Dendritic cell treated with granulocyte-macrophage colony-stimulating factor and Interleukin-4, amounts not matched to agents 40 ng/mL and 50 ng/mL, for 4 days (primary cell): ENCODE results near the gene EFNA2.
A peak's percentile ranks its signal among the peaks of the same experiment; 100 is the strongest.
"Not testable (repeated sequence)": the region's sequence is repeated elsewhere in the genome, so short reads cannot be mapped to it uniquely, and the experiment has no call there.

Experiments
- H3K27ac Mint-ChIP-seq: one replicate; pipeline ENCODE4 v1.8.0; 2022; ENCODE audit warnings: mild to moderate bottlenecking, mixed read lengths
- H3K27me3 Mint-ChIP-seq: one replicate; pipeline ENCODE4 v1.8.0; 2022; ENCODE audit warnings: mild to moderate bottlenecking, mixed read lengths
- H3K36me3 Mint-ChIP-seq: one replicate; pipeline ENCODE4 v1.8.0; 2022; ENCODE audit warnings: low read depth, mixed read lengths
- H3K4me1 Mint-ChIP-seq: one replicate; pipeline ENCODE4 v1.8.0; 2022; ENCODE audit warnings: low read depth, mixed read lengths
- H3K4me3 Mint-ChIP-seq: one replicate; pipeline ENCODE4 v1.8.0; 2022; ENCODE audit warnings: mild to moderate bottlenecking, moderate library complexity, mixed read lengths
- H3K9me3 Mint-ChIP-seq: one replicate; pipeline ENCODE4 v1.8.0; 2022; ENCODE audit warnings: mixed read lengths
- intact Hi-C: fragments of 100-400 bp; cut with micrococcal nuclease; formaldehyde crosslinking; loops from one replicate; pipeline ENCODE4 v1.15.0; 2022

Gene EFNA2

DNA sequence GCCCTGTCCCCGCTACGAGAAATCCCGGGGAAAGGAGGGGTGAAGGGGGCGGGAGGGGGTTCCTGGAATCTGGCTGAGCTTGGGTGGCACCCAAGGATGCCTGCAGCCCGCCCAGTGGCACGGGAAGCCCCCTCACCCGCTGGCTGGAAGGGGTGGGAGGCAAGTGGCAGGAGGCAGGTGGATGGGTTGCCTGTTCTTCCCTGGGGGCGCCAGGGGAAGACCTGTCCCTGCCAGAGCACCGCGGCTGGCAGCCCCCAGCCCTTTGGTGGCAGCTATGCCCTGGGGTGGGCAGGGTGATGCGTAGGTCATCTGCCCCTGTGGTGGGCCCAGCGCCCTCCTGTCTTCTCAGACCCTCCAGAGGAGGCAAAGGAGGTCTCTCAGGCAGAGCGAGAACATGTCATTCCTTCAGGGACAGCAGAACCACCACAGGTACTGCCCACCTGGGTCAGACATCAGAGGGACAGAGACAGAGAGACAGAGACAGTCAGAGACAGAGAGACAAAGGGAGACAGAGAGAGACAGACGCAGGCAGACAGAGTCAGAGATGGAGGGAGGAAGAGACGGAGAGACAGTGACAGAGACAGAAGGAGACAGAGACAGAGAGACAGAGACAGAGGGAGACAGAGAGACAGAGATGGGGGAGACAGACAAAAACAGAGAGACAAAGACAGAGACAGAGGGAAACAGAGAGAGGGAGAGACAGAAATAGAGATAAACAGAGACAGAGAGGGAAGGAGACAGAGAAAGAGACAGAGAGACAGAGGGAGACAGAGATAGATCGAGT is 36.7 kb downstream of the EFNA2 start:
- Mint-ChIP-seq H3K27ac (no peak overlapping the region), H3K4me3 (no peak overlapping the region), H3K4me1 (peaks cover 6% of the 10 kb centered on the region), H3K36me3 (no peaks in the 10 kb centered on the region), H3K27me3 (peaks cover 69% of the 10 kb centered on the region), H3K9me3 (no peaks in the 10 kb centered on the region)
- intact Hi-C loops = no loop called here

DNA sequence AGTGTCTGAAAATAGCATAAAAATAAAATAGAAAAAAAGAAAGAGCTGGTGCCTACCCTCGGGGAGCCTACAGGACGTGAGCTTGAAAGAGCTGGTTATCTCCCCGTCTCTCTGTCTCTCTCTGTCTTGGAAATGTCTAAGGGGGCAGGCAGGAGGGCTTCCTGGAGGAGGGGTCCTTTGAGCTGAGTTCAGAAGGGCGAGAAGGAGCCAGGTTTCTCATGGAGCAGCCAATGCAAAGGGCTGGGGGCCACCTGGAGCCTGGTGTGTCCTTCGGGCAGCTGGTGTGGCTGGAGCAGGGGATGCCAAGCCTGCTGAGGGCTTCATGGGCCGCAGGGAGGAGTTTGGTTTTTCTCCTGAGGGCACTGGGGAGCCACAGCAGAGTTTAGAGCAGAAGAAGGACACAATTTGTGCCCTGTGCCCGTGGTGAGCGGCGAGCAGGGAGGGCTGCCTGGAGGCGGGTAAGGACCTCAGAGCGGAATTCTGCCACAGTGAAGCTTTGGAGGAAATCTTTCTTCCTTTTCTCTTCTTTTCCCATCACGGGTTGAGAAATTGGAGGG is 38.7 kb downstream of the EFNA2 start:
- H3K27me3 Mint-ChIP-seq = peaks cover 55% of the 10 kb centered on the region
- H3K36me3 Mint-ChIP-seq = no peaks in the 10 kb centered on the region
- intact Hi-C loops = no loop called here
- no peak overlapping the region for H3K27ac Mint-ChIP-seq
- H3K9me3 Mint-ChIP-seq = no peaks in the 10 kb centered on the region
- H3K4me1 Mint-ChIP-seq = peaks cover 6% of the 10 kb centered on the region
- H3K4me3 Mint-ChIP-seq = no peak overlapping the region

GRCh38 chr19:1324806-1325567 is 39.3 kb downstream of the EFNA2 start:
- no peaks in the 10 kb centered on the region for H3K36me3 Mint-ChIP-seq
- no peak overlapping the region for H3K27ac Mint-ChIP-seq
- peaks cover 6% of the 10 kb centered on the region for H3K4me1 Mint-ChIP-seq
- H3K27me3 Mint-ChIP-seq = peaks cover 50% of the 10 kb centered on the region
- H3K9me3 Mint-ChIP-seq = no peaks in the 10 kb centered on the region
- H3K4me3 Mint-ChIP-seq = peak overlapping the region; percentile 11
- intact Hi-C loops = no loop called here

DNA sequence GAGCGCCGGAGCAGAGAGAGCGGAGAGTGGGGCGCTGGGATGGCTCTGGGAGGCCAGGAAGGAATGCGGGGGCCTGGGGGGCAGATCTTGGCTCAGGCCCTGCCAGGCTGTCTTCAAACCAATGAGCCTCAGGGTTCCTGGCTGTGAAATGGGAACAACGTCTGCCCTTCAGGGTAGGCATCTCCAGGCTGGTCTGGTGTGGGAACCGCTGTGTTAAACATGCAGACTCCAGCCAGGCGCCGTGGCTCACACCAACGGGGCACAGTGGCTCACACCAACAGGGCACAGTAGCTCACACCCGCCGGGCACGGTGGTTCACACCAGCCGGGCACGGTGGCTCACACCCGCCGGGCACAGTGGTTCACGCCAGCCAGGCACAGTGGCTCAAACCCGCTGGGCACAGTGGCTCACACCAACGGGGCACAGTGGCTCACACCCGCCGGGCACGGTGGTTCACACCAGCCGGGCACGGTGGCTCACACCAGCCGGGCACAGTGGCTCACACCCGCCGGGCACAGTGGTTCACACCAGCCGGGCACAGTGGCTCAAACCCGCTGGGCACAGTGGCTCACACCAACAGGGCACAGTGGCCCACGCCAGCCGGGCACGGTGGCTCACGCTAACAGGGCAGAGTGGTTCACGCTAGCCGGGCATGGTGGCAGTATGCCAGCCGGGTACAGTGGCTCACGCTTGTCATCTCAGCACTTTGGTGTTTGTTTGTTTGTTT is 40.1 kb downstream of the EFNA2 start:
- no peaks in the 10 kb centered on the region for H3K9me3 Mint-ChIP-seq
- H3K27ac Mint-ChIP-seq = no peak overlapping the region
- peak overlapping the region; percentile 11 for H3K4me3 Mint-ChIP-seq
- H3K27me3 Mint-ChIP-seq = peaks cover 54% of the 10 kb centered on the region
- no peaks in the 10 kb centered on the region for H3K36me3 Mint-ChIP-seq
- peaks cover 6% of the 10 kb centered on the region for H3K4me1 Mint-ChIP-seq
- intact Hi-C loops = no loop called here

DNA sequence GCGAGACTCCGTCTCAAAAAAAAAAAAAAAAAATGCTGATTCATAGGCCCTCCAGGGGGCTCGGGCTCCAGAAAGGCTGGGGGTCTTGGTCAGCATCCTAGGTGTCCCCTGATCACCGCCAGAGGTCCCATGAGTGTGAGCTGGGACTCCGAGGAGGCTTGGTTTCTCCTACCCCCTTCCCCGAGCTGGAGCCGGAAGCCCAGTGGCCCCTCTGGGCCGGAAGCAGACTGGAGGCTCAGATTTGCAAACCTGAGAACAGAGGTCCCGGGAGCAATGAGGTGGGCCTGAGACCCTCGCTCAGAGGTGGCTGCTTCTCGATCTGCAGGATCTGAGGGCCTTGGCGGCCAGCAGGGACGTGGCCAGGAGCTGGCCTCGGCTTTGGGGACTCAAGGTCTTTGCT is 41.5 kb downstream of the EFNA2 start:
- H3K4me3 Mint-ChIP-seq = no peak overlapping the region
- peaks cover 62% of the 10 kb centered on the region for H3K27me3 Mint-ChIP-seq
- peaks cover 6% of the 10 kb centered on the region for H3K4me1 Mint-ChIP-seq
- no peaks in the 10 kb centered on the region for H3K36me3 Mint-ChIP-seq
- H3K9me3 Mint-ChIP-seq = no peaks in the 10 kb centered on the region
- H3K27ac Mint-ChIP-seq = no peak overlapping the region
- intact Hi-C loops = no loop called here

DNA sequence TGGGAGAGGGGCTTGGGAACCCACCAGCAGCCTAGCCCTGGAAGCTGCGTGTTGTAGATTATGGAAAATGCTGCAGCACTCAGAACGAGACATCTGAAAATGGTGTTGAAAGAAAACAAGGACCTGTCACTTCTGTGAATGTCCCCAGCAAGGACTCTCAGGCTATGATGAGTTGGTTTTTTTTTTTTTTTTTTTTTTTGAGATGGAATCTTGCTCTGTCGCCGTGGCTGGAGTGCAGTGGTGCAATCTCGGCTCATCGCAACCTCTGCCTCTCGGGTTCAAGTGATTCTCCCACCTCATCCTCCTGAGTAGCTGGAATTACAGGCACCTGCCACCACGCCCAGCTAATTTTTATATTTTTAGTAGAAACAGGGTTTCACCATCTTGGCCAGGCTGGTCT is 46.5 kb downstream of the EFNA2 start:
- H3K4me3 Mint-ChIP-seq, intact Hi-C loops, H3K27ac Mint-ChIP-seq, H3K36me3 Mint-ChIP-seq, H3K9me3 Mint-ChIP-seq, H3K4me1 Mint-ChIP-seq: not testable (repeated sequence)
- H3K27me3 Mint-ChIP-seq = peaks cover 27% of the 10 kb centered on the region

- Mint-ChIP-seq H3K4me1 (no peaks in the 10 kb centered on the region), H3K36me3 (no peaks in the 10 kb centered on the region), H3K27me3 (peaks cover 19% of the 10 kb centered on the region), H3K4me3 (no peak overlapping the region), H3K27ac (no peak overlapping the region), H3K9me3 (no peaks in the 10 kb centered on the region)
- intact Hi-C loops = no loop called here
Observed at GRCh38 chr19:1336079-1336684, 50.5 kb downstream of the EFNA2 start.

DNA sequence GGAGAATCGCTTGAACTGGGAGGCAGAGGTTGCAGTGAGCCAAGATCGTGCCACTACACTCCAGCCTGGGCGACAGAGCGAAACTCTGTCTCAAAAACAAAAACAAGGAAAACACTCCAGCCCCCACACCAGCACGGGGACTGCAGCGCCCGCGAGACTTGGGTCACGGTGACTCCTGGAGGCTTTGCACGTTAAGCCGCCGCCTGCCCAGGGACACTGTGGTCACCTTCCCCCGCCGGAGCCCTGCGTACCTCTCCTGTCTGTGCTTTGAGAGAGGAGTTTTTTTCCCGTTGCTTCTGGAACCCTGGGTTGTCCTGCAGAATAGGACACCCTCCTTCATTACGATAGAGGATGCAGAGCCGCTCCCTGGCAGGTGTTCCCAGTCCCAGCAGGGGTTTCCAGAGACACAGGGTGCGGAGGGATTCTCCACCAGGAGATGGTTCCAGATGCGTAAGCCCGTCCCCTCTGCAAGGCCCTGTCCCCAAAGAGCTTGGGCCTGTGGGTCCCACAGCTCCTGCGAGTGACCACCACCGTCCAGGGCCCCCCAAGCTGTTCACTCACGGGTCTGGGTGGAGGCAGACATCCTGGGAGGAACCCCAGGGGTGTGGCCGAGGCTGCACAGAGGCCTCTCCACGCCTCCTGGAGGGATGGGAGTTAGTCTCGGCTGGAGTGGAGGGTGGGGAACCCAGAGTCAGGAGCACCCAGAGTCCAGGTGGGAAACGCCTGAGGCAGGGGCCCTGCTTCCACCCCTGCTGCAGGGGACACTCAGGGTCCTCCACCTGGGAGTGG is 55.2 kb downstream of the EFNA2 start:
- no peaks in the 10 kb centered on the region for H3K36me3 Mint-ChIP-seq
- no peak overlapping the region for H3K4me3 Mint-ChIP-seq
- H3K27ac Mint-ChIP-seq = no peak overlapping the region
- intact Hi-C loops = no loop called here
- H3K27me3 Mint-ChIP-seq = peaks cover 17% of the 10 kb centered on the region
- no peaks in the 10 kb centered on the region for H3K9me3 Mint-ChIP-seq
- H3K4me1 Mint-ChIP-seq = peaks cover 6% of the 10 kb centered on the region

DNA sequence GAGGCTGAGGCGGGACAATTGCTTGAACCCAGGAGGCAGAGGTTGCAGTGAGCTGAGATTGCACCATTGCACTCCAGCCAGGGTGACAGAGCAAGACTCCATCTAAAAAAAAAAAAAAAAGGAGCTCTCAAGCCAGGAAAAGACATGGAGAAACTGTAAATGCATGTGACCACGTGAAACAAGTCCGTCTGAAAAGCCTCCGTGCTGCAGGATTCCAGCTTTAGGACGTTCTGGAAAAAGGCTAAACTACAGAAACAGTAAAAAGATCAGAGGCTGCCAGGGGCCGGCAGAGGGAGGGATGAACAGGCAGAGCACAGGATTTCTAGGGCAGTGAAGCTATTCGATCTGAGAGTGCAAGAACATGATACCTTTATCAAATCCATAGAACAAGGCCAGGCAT is 57.4 kb downstream of the EFNA2 start:
- intact Hi-C loops = no loop called here
- no peaks in the 10 kb centered on the region for H3K36me3 Mint-ChIP-seq
- H3K27ac Mint-ChIP-seq = no peak overlapping the region
- H3K4me3 Mint-ChIP-seq = no peak overlapping the region
- no peaks in the 10 kb centered on the region for H3K9me3 Mint-ChIP-seq
- H3K27me3 Mint-ChIP-seq = peaks cover 20% of the 10 kb centered on the region
- peaks cover 6% of the 10 kb centered on the region for H3K4me1 Mint-ChIP-seq

DNA sequence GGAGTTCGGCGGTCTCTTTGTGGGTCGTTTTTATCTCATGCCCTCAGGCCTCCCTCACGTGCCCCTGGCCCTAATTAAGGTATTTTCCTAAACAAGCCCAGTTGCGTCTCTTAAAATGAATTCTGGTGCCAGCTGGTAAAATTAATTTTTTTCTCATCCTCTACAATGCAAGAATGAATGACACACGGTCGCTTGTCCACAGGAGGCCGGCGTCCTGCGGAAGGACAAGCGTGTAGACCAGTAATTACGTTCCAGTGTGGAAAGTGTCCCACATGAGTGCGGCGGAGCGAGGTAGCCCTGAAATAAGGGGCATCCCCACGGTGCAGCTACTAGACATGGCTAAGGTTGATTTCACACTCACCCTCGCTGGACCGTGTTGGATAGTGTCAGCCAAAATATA is 63.5 kb downstream of the EFNA2 start:
- H3K36me3 Mint-ChIP-seq = no peaks in the 10 kb centered on the region
- peaks cover 6% of the 10 kb centered on the region for H3K4me1 Mint-ChIP-seq
- peaks cover 30% of the 10 kb centered on the region for H3K27me3 Mint-ChIP-seq
- H3K27ac Mint-ChIP-seq = no peak overlapping the region
- H3K4me3 Mint-ChIP-seq = no peak overlapping the region
- no peaks in the 10 kb centered on the region for H3K9me3 Mint-ChIP-seq
- intact Hi-C loops = no loop called here

DNA sequence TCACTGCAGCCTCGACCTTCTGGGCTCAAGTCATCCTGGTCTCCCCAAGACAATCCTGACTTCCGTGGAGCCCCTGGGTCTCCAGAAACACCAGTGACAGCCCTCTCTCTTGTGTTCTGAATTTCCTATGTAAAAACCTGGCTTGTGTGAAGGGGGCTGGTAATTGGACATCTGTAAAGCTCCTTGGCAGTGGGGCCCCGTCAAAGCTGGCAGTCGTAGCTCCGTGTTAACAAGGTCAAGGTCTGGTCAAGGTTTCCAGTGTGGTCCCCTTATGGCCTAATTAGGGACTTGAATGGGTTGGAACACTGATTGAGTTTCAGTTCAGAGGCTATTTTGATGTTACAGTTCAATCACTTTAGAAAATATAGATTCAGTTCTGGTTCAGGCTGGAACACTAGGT is 65.2 kb downstream of the EFNA2 start:
- Mint-ChIP-seq H3K9me3 (no peaks in the 10 kb centered on the region), H3K36me3 (peaks cover 7% of the 10 kb centered on the region), H3K4me3 (no peak overlapping the region), H3K4me1 (peaks cover 7% of the 10 kb centered on the region), H3K27ac (no peak overlapping the region), H3K27me3 (peaks cover 27% of the 10 kb centered on the region)
- intact Hi-C loops = no loop called here
